GM19193 (cell line): ENCODE data around the gene FBXW9.

ENCODE experiments used
- POLR2A ChIP-seq: IDR thresholded peaks from 4 replicates; pipeline ENCODE4 v1.6.1; 2011; ENCODE audit not compliant: insufficient read depth, insufficient read length; ENCODE audit errors: extremely low read depth

Gene FBXW9

DNA sequence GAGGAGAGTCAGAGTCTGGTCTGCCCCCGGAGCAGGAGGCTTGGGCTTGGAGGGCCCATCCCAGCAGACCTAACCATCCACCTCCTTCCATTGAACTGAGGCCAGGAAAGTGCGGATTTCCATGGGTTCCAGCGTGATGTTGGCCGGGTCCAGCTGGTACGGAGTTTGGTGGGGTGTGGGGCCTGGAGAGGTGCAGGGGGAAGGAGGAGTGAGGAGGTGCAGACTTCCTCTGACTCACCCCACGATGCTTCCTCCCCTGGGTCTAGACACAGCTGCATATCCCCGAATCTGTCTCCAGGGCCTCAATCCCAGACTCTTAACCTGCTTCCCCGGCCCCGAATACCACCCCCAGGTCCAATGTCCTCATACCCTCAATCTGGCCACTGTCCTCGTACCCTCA, 49.9 kb downstream of the FBXW9 start:
- TF ChIP-seq POLR2A, result no peak

DNA sequence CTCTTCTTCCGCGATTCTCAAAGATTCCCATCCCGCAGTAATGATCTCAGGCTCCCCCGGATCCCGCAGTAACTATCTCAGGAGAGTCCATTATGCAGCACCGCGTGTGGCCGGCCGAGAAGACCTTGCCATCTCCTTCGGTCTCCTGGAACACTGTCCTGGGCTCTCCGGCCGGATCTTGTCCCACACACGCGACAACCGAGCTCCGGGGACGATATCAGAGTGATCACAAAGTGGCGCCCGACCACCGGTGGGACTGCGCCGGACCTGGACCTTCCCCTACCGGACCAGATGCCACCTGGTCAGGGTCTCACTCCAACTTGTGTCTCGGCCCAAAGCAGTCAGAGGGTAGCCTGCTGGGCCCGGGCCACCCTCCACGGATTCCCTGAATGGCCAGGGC, 53.9 kb downstream of the FBXW9 start:
- TF ChIP-seq POLR2A, result no peak

GRCh38 chr19:12641456-12641855, 55.0 kb downstream of the FBXW9 start:
- no peak for TF ChIP-seq POLR2A

GRCh38 chr19:12639901-12640613, 56.4 kb downstream of the FBXW9 start:
- no peak for TF ChIP-seq POLR2A
